ENCODE data around the gene ADRA2C. TPM values are rescaled to one million over a fixed set of nuclear protein-coding genes. Genes with fewer than 3 reads are reported as not detected.

The ADRA2C gene
- total RNA-seq, 2 experiments from 2014 or later, result not detected

GRCh38 chr4:3784454-3785291, 18.5 kb downstream of the ADRA2C start:
- intact Hi-C loops (cut with DNase I, micrococcal nuclease), result no loop called here
- Mint-ChIP-seq H3K4me1 (ENCODE audit: low read depth) (no peaks in the 10 kb centered on the region), H3K27ac (no peak overlapping the region), H3K36me3 (ENCODE audit: low read depth) (no peaks in the 10 kb centered on the region), H3K9me3 (no peaks in the 10 kb centered on the region), H3K4me3 (no peak overlapping the region), H3K27me3 (peaks cover 17% of the 10 kb centered on the region)
- Histone ChIP-seq H3K27ac (ENCODE audit: low read depth in 1 of 2, low read length in 2 of 2) (no peak overlapping the region), H3K27me3 (ENCODE audit: control insufficient read depth in 1 of 2, insufficient read depth in 2 of 2, low read length in 2 of 2) (peaks cover 0 to 8% of the 10 kb centered on the region in 2 experiments), H3K4me3 (ENCODE audit: low read length) (no peak overlapping the region), H3K9me3 (ENCODE audit: control insufficient read depth in 1 of 2, insufficient read depth in 1 of 2, low read length in 2 of 2) (peaks cover 6 to 26% of the 10 kb centered on the region in 2 experiments), H3K4me1 (ENCODE audit: insufficient read depth, low read length) (no peaks in the 10 kb centered on the region), H3K36me3 (ENCODE audit: insufficient read depth, low read length) (no peaks in the 10 kb centered on the region)
- CTCF ChIA-PET, result no interaction called here
- no peak for ATAC-seq (ENCODE audit: poor library complexity)
- no peak for TF ChIP-seq CTCF (IDR thresholded peaks at IDR 0.05)
- POLR2A ChIA-PET, result no interaction called here
- DNase-seq, result no peak

- ChIA-PET POLR2A (no interaction called here), CTCF (no interaction called here)
- H3K27ac Mint-ChIP-seq, result no peak overlapping the region
- intact Hi-C loops (cut with DNase I, micrococcal nuclease), result no loop called here
- TF ChIP-seq CTCF (IDR thresholded peaks at IDR 0.05), result no peak
- H3K9me3 ChIP-seq (ENCODE audit: control insufficient read depth in 1 of 2, insufficient read depth in 1 of 2, low read length in 2 of 2), result peaks cover 6 to 28% of the 10 kb centered on the region in 2 experiments
- no peak overlapping the region for H3K27ac ChIP-seq (ENCODE audit: low read depth in 1 of 2, low read length in 2 of 2)
- no peaks in the 10 kb centered on the region for H3K36me3 Mint-ChIP-seq (ENCODE audit: low read depth)
- no peak overlapping the region for H3K4me3 ChIP-seq (ENCODE audit: low read length)
- no peaks in the 10 kb centered on the region for H3K4me1 ChIP-seq (ENCODE audit: insufficient read depth, low read length)
- H3K4me1 Mint-ChIP-seq (ENCODE audit: low read depth), result no peaks in the 10 kb centered on the region
- H3K36me3 ChIP-seq (ENCODE audit: insufficient read depth, low read length), result no peaks in the 10 kb centered on the region
- H3K27me3 Mint-ChIP-seq, result peaks cover 20% of the 10 kb centered on the region
- DNase-seq, result no peak
- no peak for ATAC-seq (ENCODE audit: poor library complexity)
- no peak overlapping the region for H3K4me3 Mint-ChIP-seq
- no peaks in the 10 kb centered on the region for H3K9me3 Mint-ChIP-seq
- H3K27me3 ChIP-seq (ENCODE audit: control insufficient read depth in 1 of 2, insufficient read depth in 2 of 2, low read length in 2 of 2), result peaks cover 0 to 8% of the 10 kb centered on the region in 2 experiments
Measured at GRCh38 chr4:3785292-3785565, 19.0 kb downstream of the ADRA2C start.

GRCh38 chr4:3786196-3786869, 20.1 kb downstream of the ADRA2C start:
- Histone ChIP-seq H3K4me1 (ENCODE audit: insufficient read depth, low read length) (no peaks in the 10 kb centered on the region), H3K4me3 (ENCODE audit: low read length) (no peak overlapping the region), H3K36me3 (ENCODE audit: insufficient read depth, low read length) (no peaks in the 10 kb centered on the region), H3K27ac (ENCODE audit: low read depth in 1 of 2, low read length in 2 of 2) (no peak overlapping the region), H3K9me3 (ENCODE audit: control insufficient read depth in 1 of 2, insufficient read depth in 1 of 2, low read length in 2 of 2) (peaks cover 5 to 22% of the 10 kb centered on the region in 2 experiments), H3K27me3 (ENCODE audit: control insufficient read depth in 1 of 2, insufficient read depth in 2 of 2, low read length in 2 of 2) (peaks cover 0 to 8% of the 10 kb centered on the region in 2 experiments)
- DNase-seq (no peak), ATAC-seq (ENCODE audit: poor library complexity) (no peak)
- Mint-ChIP-seq H3K27ac (no peak overlapping the region), H3K4me1 (ENCODE audit: low read depth) (no peaks in the 10 kb centered on the region), H3K27me3 (peaks cover 28% of the 10 kb centered on the region), H3K9me3 (no peaks in the 10 kb centered on the region), H3K36me3 (ENCODE audit: low read depth) (no peaks in the 10 kb centered on the region), H3K4me3 (no peak overlapping the region)
- TF ChIP-seq CTCF (IDR thresholded peaks at IDR 0.05), result no peak
- POLR2A ChIA-PET, result no interaction called here
- intact Hi-C loops (cut with DNase I, micrococcal nuclease), result no loop called here
- CTCF ChIA-PET, result no interaction called here
